Activated CD4-positive, alpha-beta T cell treated with anti-CD3 and anti-CD28 coated beads for 36 hours (primary cell): ENCODE data around the gene SLC7A4. TPM values are rescaled to one million over a fixed set of nuclear protein-coding genes. Genes with fewer than 3 reads are reported as not detected.
"Not testable (repeated sequence)": the region's sequence is repeated elsewhere in the genome, so short reads cannot be mapped to it uniquely, and the experiment has no call there.

ENCODE experiments used
- ATAC-seq: fragments of 200-7000 bp; cut with Tn5 transposase; one replicate; pipeline ENCODE4 v1.10.0; 2021; ENCODE audit warnings: mild to moderate bottlenecking, moderate library complexity
- CTCF ChIA-PET: fragments of 350-600 bp; sonication (Branson Sonifier 250); formaldehyde crosslinking; loops from one replicate; lab custom pipeline; 2021; ENCODE audit warnings: antibody characterized with exemption; lab: Charles Lee
- POLR2A ChIA-PET: fragments of 350-600 bp; sonication (Branson Sonifier 250); formaldehyde crosslinking; loops from one replicate; lab custom pipeline; 2021; ENCODE audit warnings: antibody characterized with exemption, inconsistent platforms; lab: Charles Lee
- DNase-seq: peaks from one replicate; pipeline ENCODE4 v3.0.0-alpha.2; 2020
- H3K27ac Mint-ChIP-seq: one replicate; pipeline ENCODE4 v1.8.0; 2021; ENCODE audit warnings: mixed read lengths
- H3K27me3 Mint-ChIP-seq: one replicate; pipeline ENCODE4 v1.8.0; 2021; ENCODE audit warnings: mixed read lengths
- H3K36me3 Mint-ChIP-seq: one replicate; pipeline ENCODE4 v1.8.0; 2021; ENCODE audit warnings: low read depth, mixed read lengths
- H3K4me1 Mint-ChIP-seq: one replicate; pipeline ENCODE4 v1.8.0; 2021; ENCODE audit warnings: mixed read lengths
- H3K4me3 Mint-ChIP-seq: one replicate; pipeline ENCODE4 v1.8.0; 2021; ENCODE audit warnings: mild to moderate bottlenecking, moderate library complexity, mixed read lengths
- H3K9me3 Mint-ChIP-seq: one replicate; pipeline ENCODE4 v1.8.0; 2021; ENCODE audit warnings: low read depth, mixed read lengths
- intact Hi-C, 2 experiments: fragments of 100-400 bp; cut with DNase I in 1 of 2; cut with micrococcal nuclease in 1 of 2; formaldehyde crosslinking; loops; one replicate each; pipeline versions ENCODE4 v1.14.2 to v1.15.1; 2022 to 2024; cut with DNase I, micrococcal nuclease
- total RNA-seq, 2 experiments: library from RNA; stranded (reverse); gene quantifications; one replicate each; pipeline ENCODE4 v1.2.3, GENCODE V29; 2021

SLC7A4 gene
- total RNA-seq, 2 experiments from 2014 or later: not detected

DNA sequence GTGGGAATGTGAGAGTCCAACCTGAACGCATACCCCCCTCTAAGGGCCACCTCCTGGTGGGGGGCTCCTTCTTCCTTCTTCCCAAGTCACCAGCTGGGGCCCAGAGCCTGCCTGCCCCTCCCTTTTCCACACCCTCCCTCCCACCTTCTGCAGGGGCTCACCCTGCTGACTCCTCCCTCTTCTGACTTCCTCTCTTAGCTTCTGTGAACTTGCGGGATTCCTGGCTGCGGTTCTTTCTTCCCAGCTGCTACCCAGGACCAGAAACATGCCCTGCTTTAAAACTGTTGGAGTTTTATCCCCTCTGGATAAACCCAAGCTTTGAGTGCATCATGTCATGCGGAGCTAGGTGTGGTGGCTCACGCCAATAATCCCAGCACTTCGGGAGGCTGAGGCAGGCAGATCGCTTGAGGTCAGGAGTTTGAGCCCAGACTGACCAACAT is 23.5 kb upstream of the SLC7A4 start:
- Mint-ChIP-seq H3K4me3 (peak overlapping the region; percentile 5), H3K27me3 (peaks cover 4% of the 10 kb centered on the region), H3K9me3 (no peaks in the 10 kb centered on the region), H3K27ac (peak overlapping the region; percentile 3), H3K36me3 (no peaks in the 10 kb centered on the region), H3K4me1 (peaks cover 11% of the 10 kb centered on the region)
- no peak for DNase-seq
- ATAC-seq: no peak
- CTCF ChIA-PET: interaction anchor here (0.6 kb wide), 1 partner anchor 48 kb away, joined by 3 read pairs; no protein-coding TSS in a partner anchor
- POLR2A ChIA-PET: no interaction called here
- intact Hi-C loops: no loop called here

DNA sequence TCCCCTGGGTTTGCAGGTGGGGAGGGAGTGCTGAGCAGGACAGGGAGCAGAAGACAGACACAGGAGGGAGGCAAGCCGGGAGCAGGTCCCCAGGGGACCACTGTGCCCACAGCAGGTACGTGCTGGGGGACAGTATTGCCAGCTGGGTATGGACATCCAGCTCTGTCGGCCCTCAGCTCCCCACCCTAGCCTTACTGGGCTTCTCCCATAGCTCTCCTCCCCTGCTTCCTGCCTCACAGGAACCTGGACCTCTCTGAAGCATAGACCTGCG is 23.1 kb upstream of the SLC7A4 start:
- no peaks in the 10 kb centered on the region for H3K9me3 Mint-ChIP-seq
- intact Hi-C loops: no loop called here
- no peaks in the 10 kb centered on the region for H3K36me3 Mint-ChIP-seq
- ChIA-PET CTCF (interaction anchor here (1.2 kb wide), 1 partner anchor 94 kb away, joined by 4 read pairs; no protein-coding TSS in a partner anchor), POLR2A (no interaction called here)
- no peak for ATAC-seq
- H3K4me3 Mint-ChIP-seq: peak overlapping the region; percentile 5
- peaks cover 4% of the 10 kb centered on the region for H3K27me3 Mint-ChIP-seq
- no peak for DNase-seq
- H3K27ac Mint-ChIP-seq: peak overlapping the region; percentile 3
- peaks cover 11% of the 10 kb centered on the region for H3K4me1 Mint-ChIP-seq

DNA sequence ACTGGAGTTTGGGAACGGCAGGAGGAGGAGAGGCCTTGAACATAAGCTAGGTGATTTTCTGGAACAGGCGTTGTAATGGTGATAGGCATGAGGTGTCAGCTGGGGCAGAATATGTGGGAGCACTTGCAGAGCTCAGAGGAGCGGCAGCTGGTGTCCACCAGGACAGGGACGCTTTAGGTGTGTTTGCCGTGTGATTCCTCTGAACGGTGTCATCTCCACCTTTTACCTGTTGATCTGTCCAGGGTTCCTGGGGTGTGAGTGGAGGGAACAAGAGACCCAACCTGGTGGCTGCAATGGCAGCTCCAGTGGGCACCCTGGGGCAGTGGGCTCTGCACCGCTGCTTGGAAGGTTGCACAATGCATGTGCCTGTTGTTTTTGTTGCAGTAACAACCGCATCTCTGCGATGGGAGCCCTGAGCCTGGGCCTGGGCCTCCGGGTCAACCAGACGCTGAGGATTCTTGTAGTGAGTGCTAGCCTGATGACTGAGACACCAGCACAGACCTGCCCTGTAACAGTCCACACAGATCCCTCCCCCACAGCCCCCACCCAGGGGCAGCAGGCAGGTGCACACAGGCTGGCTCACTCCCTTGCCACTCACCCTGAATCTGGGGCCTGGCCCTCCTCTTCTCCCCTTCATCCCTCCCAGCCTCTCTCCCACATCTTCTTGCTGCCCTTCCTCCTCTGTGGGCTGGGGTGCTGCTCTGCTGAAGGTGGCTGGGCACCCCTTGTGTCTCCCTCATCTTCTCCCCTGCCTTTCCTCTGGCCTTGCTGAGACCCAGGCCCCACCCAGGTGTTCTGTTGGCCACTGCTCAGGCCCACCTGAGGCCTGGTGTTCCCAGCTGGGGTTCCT is 22.6 kb upstream of the SLC7A4 start:
- DNase-seq (no peak), ATAC-seq (no peak)
- H3K27me3 Mint-ChIP-seq: peaks cover 4% of the 10 kb centered on the region
- ChIA-PET CTCF (interaction anchor here (1.2 kb wide), 1 partner anchor 94 kb away, joined by 4 read pairs; no protein-coding TSS in a partner anchor), POLR2A (no interaction called here)
- no peak overlapping the region for H3K27ac Mint-ChIP-seq
- H3K4me1 Mint-ChIP-seq: peaks cover 11% of the 10 kb centered on the region
- no peaks in the 10 kb centered on the region for H3K36me3 Mint-ChIP-seq
- intact Hi-C loops: no loop called here
- no peaks in the 10 kb centered on the region for H3K9me3 Mint-ChIP-seq
- no peak overlapping the region for H3K4me3 Mint-ChIP-seq

DNA sequence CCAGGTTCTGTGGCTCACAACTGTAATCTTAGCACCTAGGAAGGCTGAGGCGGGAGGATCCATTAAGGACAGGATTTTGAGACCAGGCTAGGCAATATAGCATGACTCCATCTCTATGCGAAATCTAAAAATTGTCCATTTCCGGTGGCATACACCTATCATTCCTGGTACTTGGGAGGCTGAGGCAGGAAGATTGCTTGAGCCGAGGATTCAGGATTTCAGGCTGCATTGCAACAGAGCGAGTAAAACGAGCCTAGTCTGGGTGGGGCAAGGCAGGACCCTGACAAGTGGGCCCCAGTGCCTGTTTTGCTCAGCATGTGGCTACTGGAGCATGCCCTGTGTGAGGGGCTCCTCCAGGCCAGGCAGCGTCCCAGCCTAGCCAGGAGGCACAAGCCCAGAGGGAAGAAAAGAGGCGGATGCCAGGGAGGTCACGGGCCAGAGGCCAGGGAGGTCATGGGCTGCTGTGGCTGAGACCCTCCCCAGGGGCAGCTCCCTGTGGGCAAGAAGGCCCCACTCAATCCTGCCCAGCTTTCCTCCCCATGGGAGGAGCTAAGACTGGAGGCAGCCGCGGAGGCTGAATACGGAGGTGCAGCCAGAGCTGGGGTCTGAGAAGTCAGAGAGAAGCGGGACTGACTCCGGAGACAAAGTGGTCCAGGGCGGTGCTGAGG is 21.8 kb upstream of the SLC7A4 start:
- POLR2A ChIA-PET: no interaction called here
- intact Hi-C loops: no loop called here
- H3K27me3 Mint-ChIP-seq: peaks cover 4% of the 10 kb centered on the region
- no peak overlapping the region for H3K27ac Mint-ChIP-seq
- H3K4me1 Mint-ChIP-seq: peaks cover 11% of the 10 kb centered on the region
- DNase-seq (no peak), ATAC-seq (no peak)
- H3K9me3 Mint-ChIP-seq: no peaks in the 10 kb centered on the region
- H3K36me3 Mint-ChIP-seq: no peaks in the 10 kb centered on the region
- CTCF ChIA-PET: interaction anchor here (1.2 kb wide), 1 partner anchor 93 kb away, joined by 4 read pairs; no protein-coding TSS in a partner anchor
- H3K4me3 Mint-ChIP-seq: no peak overlapping the region

DNA sequence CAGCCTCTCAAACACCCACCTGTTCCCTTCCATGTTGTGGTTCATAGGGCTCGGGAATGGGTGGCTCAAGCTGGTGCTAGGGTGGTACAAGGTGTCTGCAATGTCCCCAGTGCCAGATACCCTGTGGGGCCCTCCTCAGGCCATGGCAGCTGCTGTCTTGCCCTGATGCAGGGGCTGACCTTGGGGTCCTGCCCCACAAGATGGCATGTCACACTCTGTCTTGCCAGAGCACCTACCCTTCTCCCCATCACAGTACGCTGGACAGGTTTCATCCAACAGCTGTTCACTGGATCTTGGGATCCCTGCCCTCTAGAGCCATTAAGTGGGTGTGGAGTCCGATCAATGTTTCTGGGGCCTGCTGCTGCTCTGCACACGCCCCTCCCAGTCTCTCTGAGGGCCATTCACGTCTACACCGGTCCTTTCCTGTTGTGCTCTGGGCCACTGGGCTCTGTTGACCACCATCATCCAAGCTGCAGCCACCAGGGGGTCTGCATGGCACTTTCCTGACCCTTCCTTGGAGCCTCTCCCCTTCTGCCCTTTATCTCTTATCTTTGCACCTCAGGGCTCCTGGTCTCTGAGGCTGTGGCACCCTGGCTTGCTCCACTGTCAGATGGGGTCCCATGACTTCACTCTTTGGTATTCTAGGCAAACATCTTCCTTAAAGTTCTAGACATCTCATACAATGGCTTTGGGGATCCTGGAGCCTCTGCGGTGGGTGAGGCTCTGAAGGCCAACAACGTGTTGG is 20.5 kb upstream of the SLC7A4 start:
- ATAC-seq (no peak), DNase-seq (no peak)
- ChIA-PET CTCF (no interaction called here), POLR2A (no interaction called here)
- intact Hi-C loops: no loop called here
- Mint-ChIP-seq H3K27ac (no peak overlapping the region), H3K4me1 (peaks cover 11% of the 10 kb centered on the region), H3K4me3 (no peak overlapping the region), H3K27me3 (peaks cover 4% of the 10 kb centered on the region), H3K9me3 (no peaks in the 10 kb centered on the region), H3K36me3 (no peaks in the 10 kb centered on the region)

DNA sequence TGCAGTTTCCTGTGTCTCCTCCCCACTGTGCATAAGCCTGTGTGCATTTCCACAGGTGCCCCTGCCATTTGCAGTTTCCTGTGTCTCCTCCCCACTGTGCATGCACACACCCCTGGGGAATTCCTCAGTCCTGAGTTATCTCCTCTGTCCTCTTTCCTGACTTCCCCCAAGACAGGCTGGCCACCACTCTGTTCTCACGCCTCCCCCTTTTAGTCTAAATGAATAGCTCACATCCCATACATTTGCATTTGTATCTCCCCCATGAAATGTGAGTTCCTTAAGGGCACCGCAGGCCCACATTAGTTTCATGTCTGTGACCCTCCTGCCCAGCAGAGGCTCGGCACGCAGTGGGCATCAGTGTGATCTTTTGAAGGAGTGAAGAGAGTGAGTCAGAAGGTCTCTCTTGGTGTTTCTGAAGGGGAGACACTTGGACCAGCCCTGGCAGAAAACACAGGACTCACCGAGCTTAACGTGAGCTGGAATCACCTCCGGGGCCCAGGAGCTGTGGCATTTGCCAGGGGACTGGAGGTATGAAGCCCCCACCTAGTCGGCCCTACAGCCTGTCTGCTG is 19.6 kb upstream of the SLC7A4 start:
- ATAC-seq: no peak
- no peaks in the 10 kb centered on the region for H3K36me3 Mint-ChIP-seq
- H3K4me1 Mint-ChIP-seq: peaks cover 11% of the 10 kb centered on the region
- no peak overlapping the region for H3K27ac Mint-ChIP-seq
- ChIA-PET CTCF (no interaction called here), POLR2A (no interaction called here)
- H3K9me3 Mint-ChIP-seq: no peaks in the 10 kb centered on the region
- no peak for DNase-seq
- H3K27me3 Mint-ChIP-seq: peaks cover 4% of the 10 kb centered on the region
- intact Hi-C loops: no loop called here
- H3K4me3 Mint-ChIP-seq: no peak overlapping the region

DNA sequence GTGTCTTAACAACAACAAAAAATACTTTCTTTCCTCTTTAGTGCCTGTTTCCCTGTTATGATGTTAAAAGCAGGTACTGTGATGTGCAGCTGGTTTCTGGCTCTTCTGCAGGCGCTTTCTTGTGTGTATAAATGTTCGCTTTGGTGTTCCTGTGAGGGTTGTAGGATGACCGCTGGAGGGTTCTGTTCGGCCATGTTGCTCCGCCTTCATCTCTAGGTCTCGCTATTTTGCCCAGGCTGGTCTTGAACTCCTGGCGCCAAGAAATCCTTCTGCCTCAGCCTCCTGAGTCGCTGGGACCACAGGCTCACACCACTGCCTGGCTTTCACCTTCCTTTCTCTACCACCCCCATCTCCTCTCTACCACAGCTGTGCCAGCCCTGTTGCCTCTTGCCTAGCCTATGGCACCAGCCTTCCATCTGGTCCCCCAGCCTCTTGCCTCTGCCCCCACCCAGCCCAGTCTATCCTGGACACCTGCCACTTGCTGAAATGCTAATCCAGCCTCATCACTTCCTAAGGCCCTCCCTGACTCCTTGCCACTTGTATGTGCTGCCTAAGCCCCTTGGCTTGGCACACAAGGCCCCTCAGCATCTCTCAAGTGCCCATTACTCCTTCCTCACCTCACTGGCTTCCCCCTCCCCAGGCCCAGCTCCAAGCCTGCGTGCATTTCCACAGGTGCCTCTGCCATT is 18.9 kb upstream of the SLC7A4 start:
- no peak overlapping the region for H3K27ac Mint-ChIP-seq
- peaks cover 7% of the 10 kb centered on the region for H3K4me1 Mint-ChIP-seq
- DNase-seq (no peak), ATAC-seq (no peak)
- H3K36me3 Mint-ChIP-seq: no peaks in the 10 kb centered on the region
- ChIA-PET POLR2A (no interaction called here), CTCF (no interaction called here)
- no peaks in the 10 kb centered on the region for H3K27me3 Mint-ChIP-seq
- H3K9me3 Mint-ChIP-seq: no peaks in the 10 kb centered on the region
- no peak overlapping the region for H3K4me3 Mint-ChIP-seq
- intact Hi-C loops: no loop called here

DNA sequence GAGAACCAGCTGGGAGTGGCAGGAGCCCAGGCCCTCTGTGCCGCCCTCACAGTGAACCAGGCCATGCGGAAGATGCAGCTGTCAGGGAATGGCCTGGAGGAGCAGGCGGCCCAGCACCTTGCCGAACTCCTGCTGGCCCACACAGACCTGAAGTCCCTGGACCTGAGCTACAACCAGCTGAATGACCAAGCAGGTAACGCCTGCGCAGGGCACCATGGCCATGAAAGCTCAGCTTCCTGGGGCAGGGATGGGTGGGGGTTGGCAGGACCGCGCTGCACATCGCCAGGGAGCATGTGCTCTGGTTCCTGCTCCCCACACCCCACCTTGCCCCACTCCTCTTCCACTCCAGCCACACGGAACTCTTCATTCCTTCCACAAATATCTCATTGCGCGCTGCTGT is 16.6 kb upstream of the SLC7A4 start:
- H3K9me3 Mint-ChIP-seq, POLR2A ChIA-PET, H3K4me3 Mint-ChIP-seq, H3K36me3 Mint-ChIP-seq, CTCF ChIA-PET, H3K27me3 Mint-ChIP-seq, H3K27ac Mint-ChIP-seq, DNase-seq, ATAC-seq, intact Hi-C loops: not testable (repeated sequence)
- peaks cover 17% of the 10 kb centered on the region for H3K4me1 Mint-ChIP-seq

DNA sequence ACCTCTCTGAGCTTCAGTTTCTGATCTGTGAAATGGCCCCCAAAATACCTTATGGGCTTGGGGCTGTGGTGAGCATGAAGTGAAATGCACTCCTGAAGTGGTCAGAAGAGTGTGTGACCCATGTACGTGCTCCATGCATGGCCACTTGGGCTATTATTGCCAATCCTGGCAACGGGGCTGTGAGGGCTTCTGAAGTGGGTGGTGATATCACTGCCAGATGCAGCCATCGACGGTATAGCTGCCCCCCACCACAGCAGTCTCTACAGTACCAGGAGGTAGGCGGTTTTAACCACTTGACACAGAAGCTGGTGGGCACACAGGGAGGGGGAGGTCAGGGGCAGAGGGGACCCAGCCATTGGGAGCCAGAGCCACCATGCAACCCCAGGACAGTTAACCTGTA is 16.1 kb upstream of the SLC7A4 start:
- DNase-seq, H3K27me3 Mint-ChIP-seq, H3K27ac Mint-ChIP-seq, H3K36me3 Mint-ChIP-seq, intact Hi-C loops, H3K9me3 Mint-ChIP-seq, CTCF ChIA-PET, POLR2A ChIA-PET, H3K4me3 Mint-ChIP-seq, ATAC-seq: not testable (repeated sequence)
- peaks cover 21% of the 10 kb centered on the region for H3K4me1 Mint-ChIP-seq

DNA sequence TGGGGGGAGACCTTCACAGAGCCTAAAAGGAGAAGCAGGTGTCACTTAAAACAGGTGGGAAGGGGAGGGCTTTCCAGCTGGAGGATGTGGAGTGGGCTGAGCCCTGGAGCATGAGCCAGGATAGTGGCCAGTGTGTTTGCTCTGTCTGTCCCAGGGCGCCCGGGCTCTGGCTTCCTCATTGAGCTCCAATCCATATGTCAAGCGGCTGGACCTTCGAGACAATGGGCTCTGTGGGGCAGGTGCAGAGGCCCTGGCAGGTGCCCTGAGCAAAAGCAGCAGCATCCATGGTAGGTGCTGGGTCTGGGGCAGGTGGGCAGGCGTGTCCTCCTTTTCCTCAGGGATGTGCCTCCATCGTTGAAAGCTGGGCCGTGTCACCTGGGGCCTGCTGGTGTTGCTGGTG is 15.4 kb upstream of the SLC7A4 start:
- DNase-seq (no peak), ATAC-seq (no peak)
- H3K27me3 Mint-ChIP-seq: peaks cover 15% of the 10 kb centered on the region
- no peak overlapping the region for H3K27ac Mint-ChIP-seq
- no peak overlapping the region for H3K4me3 Mint-ChIP-seq
- no peaks in the 10 kb centered on the region for H3K9me3 Mint-ChIP-seq
- H3K4me1 Mint-ChIP-seq: peaks cover 23% of the 10 kb centered on the region
- POLR2A ChIA-PET: no interaction called here
- intact Hi-C loops: no loop called here
- no peaks in the 10 kb centered on the region for H3K36me3 Mint-ChIP-seq
- CTCF ChIA-PET: no interaction called here
